ENCODE results near the gene THEM4.
"Not testable (repeated sequence)": the region's sequence is repeated elsewhere in the genome, so short reads cannot be mapped to it uniquely, and the experiment has no call there.

The THEM4 gene

DNA sequence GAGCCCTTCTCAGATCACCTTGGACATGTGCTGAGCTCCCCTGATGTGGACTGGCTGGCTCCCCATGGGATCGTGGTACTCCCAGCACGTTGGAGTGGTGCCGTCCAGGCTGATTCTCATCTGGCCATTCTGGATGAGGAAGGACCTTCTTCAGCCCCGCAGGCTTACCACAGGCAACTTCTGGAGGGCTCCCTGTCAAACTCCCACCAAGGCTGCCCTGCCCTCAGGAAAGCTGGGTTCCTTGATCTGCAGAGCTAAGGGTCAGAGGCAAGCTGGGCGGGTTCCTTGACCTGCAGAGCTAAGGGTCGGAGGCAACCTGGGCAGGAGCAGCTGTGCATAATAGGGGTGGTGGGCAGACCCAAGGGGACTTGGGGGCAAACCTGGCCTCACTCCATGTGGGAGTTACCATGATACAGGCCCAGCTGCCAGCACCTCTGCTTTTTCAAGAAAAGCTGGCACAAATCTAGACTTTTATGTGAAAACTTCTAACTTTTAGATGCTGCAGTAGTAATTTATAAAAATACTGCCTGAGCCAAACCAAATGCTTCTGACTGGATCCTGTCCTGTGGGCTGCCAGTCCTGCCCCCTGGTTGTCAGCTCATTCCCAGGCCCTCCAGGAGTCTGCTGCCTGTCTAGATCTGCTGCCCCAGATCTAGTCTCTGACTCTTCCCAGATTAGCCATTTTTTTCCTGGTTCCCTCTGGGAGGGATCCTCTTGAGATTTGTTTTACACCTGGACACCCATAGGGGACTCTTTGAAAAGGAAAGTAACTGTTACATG, 50.2 kb downstream of the THEM4 start:
- no peak for DNase-seq (ENCODE audit: low read depth)

GRCh38 chr1:151858030-151858746, 51.1 kb downstream of the THEM4 start:
- no peak for DNase-seq (ENCODE audit: low read depth)

DNA sequence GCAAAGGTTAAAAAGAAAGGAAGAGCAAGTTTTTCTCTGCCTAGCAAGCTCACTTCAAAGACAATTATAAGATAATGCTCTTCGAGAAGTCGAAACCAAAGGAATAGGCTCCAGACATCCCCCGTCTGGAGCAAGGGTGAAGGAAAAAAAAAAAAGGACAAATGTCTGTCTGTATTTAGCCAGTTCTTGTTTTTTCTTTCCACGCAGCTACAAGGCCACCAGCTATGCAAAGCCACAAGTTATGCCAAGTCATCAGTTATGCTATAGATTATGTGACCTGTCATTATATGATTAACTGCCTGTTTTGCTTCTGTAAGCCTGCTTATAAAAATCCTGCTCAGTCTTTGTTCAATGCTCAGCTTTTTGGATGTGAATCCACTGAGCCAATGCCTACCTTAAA, 53.4 kb downstream of the THEM4 start:
- no peak for DNase-seq (ENCODE audit: low read depth)

DNA sequence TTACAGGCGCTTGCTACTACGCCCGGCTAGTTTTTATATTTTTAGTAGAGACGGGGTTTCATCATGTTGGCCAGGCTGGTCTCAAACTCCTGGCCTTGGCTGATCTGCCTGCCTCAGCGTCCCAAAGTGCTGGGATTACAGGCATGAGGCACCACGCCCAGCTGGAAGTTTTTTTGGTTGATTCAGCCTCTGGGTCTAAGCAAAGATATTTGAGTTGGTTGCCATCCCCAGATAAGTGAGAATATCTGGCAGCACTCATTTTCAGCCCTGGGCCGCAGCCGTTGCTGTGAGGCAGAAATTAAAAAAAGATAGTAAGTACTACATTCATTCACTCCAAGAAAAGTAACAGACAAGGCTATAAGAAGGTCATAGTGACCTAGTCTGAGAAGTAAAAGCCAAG, 53.8 kb downstream of the THEM4 start:
- DNase-seq (ENCODE audit: low read depth): not testable (repeated sequence)

- no peak for DNase-seq (ENCODE audit: low read depth)
Measured at GRCh38 chr1:151854658-151855057, 54.7 kb downstream of the THEM4 start.

DNA sequence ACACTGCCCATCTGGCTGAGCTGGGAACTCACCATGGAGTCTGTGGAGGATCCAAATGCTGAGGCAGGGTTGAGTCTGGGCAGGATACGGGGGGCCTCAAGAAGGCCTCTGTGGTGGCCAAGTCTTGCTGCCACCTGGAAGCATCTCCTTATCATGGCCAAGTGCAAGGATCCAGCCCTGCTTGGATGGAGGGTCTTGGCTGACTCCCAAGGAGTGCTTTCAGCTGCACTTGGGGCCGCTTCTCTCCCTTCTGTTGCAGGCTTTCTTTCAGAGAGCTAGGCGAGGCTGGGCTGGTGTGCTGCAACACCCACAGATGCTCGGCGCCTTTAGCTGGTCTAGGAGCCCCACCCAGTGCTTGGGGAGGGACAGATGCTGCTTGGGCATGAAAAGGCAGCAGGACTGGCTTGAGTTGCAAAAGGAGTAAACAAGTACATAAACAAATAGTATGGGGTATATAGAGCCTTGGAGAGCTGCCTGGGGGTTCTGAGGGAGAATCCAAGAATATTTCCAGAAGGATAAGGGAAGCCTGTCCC, 55.8 kb downstream of the THEM4 start, which contains the start of gene THEM5:
TSS of gene THEM5 (minus strand) at position 302 of the 533 bp plus-strand sequence. CDS start at position 155, 147 bp downstream.
- DNase-seq (ENCODE audit: low read depth): no peak

- DNase-seq (ENCODE audit: low read depth): no peak
Measured at GRCh38 chr1:151852733-151853132, 56.6 kb downstream of the THEM4 start.

- DNase-seq (ENCODE audit: low read depth): no peak
Measured at GRCh38 chr1:151851886-151852285, 57.4 kb downstream of the THEM4 start.

GRCh38 chr1:151849871-151850270, 59.4 kb downstream of the THEM4 start:
- no peak for DNase-seq (ENCODE audit: low read depth)

DNA sequence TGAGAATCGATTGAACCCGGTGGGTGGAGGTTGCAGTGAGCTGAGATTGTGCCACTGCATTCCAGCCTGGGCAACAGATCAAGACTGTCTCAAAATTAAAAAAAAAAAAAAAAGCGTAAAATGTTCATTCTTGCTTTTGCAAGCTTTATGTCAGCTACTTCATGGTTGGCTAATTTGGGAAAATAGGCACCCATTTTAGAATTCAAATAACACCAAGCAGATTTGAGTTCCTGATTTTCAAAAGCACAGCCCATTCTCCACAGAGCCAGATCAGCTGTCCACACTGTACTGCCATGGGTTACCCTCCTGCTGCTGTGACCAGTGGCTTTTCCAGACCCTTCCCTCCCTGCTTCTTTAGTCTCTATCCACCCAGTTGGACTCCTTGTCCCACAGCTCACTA, 60.2 kb downstream of the THEM4 start:
- no peak for DNase-seq (ENCODE audit: low read depth)

GRCh38 chr1:151847867-151848596, 61.3 kb downstream of the THEM4 start:
- DNase-seq (ENCODE audit: low read depth): no peak

GRCh38 chr1:151846686-151847237, 62.5 kb downstream of the THEM4 start:
- no peak for DNase-seq (ENCODE audit: low read depth)

DNA sequence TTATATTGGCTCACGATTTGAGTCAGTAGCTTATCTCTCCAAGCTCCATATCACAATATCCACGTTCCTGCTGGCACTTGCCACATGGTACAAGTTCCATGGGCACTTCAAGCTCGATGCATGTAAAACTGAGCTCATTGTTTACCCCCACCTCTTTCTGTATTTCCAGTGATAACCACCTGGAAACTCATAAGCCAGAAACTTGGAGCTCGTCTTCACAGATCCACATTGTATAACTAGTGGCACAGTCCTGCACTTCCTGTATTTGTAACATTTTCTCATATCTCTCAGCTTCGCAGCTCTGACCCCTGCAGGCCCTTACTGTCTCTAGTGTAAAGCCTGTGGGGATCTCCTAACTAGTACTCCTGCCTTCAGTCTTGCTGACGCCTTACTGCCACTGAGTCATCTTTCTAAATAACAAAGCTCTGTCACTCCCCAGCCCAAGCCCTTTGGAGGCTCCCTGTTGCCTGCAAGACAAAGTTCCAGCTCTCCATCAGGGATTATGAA, 63.2 kb downstream of the THEM4 start:
- DNase-seq (ENCODE audit: low read depth): no peak

- DNase-seq (ENCODE audit: low read depth): no peak
Measured at GRCh38 chr1:151843398-151843797, 65.9 kb downstream of the THEM4 start.

- DNase-seq (ENCODE audit: low read depth): no peak
Measured at GRCh38 chr1:151841141-151841540, 68.2 kb downstream of the THEM4 start.

DNA sequence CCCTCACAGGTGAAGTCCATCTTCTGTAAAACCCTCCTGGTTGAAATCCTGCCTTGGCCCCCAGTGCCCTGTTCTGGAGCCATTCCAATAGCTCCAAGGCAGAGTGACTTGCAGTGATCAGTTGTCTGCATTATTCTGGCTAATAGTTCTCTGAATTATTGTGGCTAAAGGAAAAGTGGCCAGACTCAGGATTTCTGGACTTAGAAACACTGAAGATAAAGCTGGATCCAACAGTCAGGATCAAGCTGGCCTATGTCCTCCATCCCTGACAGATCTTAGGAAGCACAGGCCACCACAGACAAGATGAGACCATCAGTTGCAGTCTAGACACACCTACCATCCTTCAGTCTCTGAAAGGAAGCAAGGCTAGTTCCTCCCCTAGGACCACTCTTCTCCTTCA, 68.9 kb downstream of the THEM4 start:
- DNase-seq (ENCODE audit: low read depth): no peak

DNA sequence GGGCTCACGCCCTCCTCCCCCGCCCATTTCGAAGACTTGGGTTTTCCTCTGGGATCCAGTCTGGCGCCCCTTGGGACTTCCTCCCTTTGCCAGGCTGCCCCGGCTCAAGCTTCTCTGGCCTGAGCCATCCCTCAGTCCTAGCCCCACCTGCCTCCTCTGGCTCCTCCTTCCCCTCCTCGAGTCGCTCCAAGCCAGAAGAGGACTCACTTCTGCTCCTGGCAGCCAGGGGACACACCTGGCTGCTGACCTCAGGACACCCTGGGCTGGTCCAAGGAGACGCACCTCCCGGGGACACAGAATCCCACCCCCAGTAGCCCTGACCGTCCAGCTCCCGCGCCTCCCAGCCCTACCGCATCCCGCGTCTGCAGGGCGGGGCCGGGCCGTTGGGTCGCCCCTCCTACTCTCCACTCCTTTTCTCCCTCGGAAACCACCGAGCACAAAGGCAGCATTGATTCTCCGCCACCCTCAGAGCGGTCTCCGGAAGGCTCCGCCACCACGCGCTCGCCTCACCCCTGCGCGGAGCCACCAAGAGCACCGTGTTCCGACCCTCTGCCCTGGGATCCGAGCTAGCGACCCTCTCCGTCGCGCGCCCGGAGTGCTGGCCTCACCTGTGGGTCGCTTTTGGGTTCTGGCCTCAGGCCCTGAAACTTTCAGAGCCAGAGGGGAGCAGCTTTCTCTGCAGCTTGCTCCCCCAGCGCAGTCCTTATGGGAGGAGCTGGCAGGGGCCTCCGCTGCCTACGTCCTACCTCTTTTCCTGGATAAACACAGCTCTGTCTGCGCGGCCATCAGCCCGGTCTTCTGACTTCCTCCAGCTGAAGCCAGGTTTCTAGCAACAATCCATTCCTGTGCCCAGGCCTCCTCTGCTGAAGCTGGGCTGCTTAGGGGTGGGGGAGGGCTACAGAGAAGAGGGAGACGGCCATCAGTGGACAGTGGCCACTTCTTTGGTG, 69.6 kb downstream of the THEM4 start, which contains the start of gene C2CD4D:
TSS of gene C2CD4D (minus strand) at position 364 of the 947 bp plus-strand sequence. CDS start 831 bp downstream, outside the sequence.
- DNase-seq (ENCODE audit: low read depth): peak; percentile 66

GRCh38 chr1:151839082-151839412, 70.3 kb downstream of the THEM4 start:
- DNase-seq (ENCODE audit: low read depth): no peak

GRCh38 chr1:151838222-151839081, 70.9 kb downstream of the THEM4 start:
- DNase-seq (ENCODE audit: low read depth): peak; percentile 43

DNA sequence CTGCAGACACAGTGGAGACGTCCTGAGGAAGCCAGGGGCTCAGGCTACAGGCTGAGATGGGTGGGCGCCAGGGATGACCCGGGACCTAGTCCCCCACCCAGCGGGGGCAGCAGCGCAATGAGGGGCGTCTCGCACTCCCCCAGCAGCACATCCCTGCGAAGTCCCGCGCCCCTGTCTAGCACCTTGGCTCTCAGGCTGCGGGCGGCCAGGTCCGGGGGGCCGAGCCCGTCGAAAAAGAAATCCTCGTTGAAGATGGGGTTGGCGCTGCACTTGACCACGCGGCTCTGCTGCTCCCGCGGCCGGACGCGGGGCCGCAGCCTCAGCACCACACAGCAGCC, 71.5 kb downstream of the THEM4 start:
- DNase-seq (ENCODE audit: low read depth): no peak
